ENCODE data around the gene PPP1R14B.

The PPP1R14B gene

GRCh38 chr11:64229744-64230170 lies 17.0 kb downstream of the PPP1R14B start:
- no peak for DNase-seq

GRCh38 chr11:64229090-64229743 lies 17.5 kb downstream of the PPP1R14B start:
- no peak for DNase-seq

GRCh38 chr11:64227405-64227956 lies 19.3 kb downstream of the PPP1R14B start:
- no peak for DNase-seq

- DNase-seq: no peak
Observed at GRCh38 chr11:64226507-64227051, 20.2 kb downstream of the PPP1R14B start.

- peak; percentile 56 to 76 for DNase-seq
Observed at GRCh38 chr11:64225608-64226506, 20.9 kb downstream of the PPP1R14B start, which contains the start of the genes NUDT22 and TRPT1. Gene NUDT22, plus strand, starts transcription at chr11:64226274. Its CDS starts 379 bp downstream, at chr11:64226653. Gene TRPT1, minus strand, starts transcription at chr11:64226186. Its CDS starts 326 bp downstream, at chr11:64225860.

GRCh38 chr11:64224891-64225607 lies 21.7 kb downstream of the PPP1R14B start:
- no peak for DNase-seq

- DNase-seq: no peak
Observed at GRCh38 chr11:64224151-64224890, 22.4 kb downstream of the PPP1R14B start.

GRCh38 chr11:64223001-64223651 lies 23.6 kb downstream of the PPP1R14B start:
- no peak for DNase-seq

GRCh38 chr11:64222651-64223000 lies 24.1 kb downstream of the PPP1R14B start:
- peak; percentile 34 to 48 for DNase-seq

GRCh38 chr11:64220798-64221197 lies 25.9 kb downstream of the PPP1R14B start:
- DNase-seq: no peak

GRCh38 chr11:64220271-64220670 lies 26.5 kb downstream of the PPP1R14B start:
- no peak for DNase-seq

GRCh38 chr11:64219755-64220154 lies 27.0 kb downstream of the PPP1R14B start:
- no peak for DNase-seq

- DNase-seq: no peak
Observed at GRCh38 chr11:64219354-64219684, 27.4 kb downstream of the PPP1R14B start.

GRCh38 chr11:64218628-64219353 lies 28.0 kb downstream of the PPP1R14B start:
- no peak for DNase-seq

GRCh38 chr11:64216879-64217278 lies 29.9 kb downstream of the PPP1R14B start:
- no peak for DNase-seq

GRCh38 chr11:64211181-64211872 lies 35.4 kb downstream of the PPP1R14B start:
- no peak for DNase-seq

- DNase-seq: no peak
Observed at GRCh38 chr11:64210301-64211020, 36.3 kb downstream of the PPP1R14B start.

GRCh38 chr11:64209563-64209843 lies 37.2 kb downstream of the PPP1R14B start:
- no peak for DNase-seq

GRCh38 chr11:64208796-64209562 lies 37.8 kb downstream of the PPP1R14B start:
- no peak for DNase-seq
